OCI-LY3 (cell line): ENCODE data around the gene EDRF1.

ENCODE experiments used
- H2AFZ ChIP-seq: fragments of 200-600, 300-600 bp; shearing (Covaris generic); 2 replicates; pipeline ENCODE4 v1.6.0; 2014; ENCODE audit warnings: antibody characterized with exemption, low read depth, low read length
- H3K27ac ChIP-seq: fragments of 200-600, 300-600 bp; sonication (generic); 2 replicates; pipeline ENCODE4 v1.5.1; 2014; ENCODE audit warnings: mild to moderate bottlenecking, low read length, moderate library complexity, mixed read lengths
- H3K27me3 ChIP-seq: fragments of 200-600, 300-600 bp; sonication (generic); 2 replicates; pipeline ENCODE4 v1.6.1; 2014; ENCODE audit warnings: low read depth, low read length, mixed read lengths
- H3K36me3 ChIP-seq: fragments of 200-600, 300-600 bp; sonication (generic); replicated peaks from 2 replicates; pipeline ENCODE3; 2014; ENCODE audit warnings: low read depth, low read length, mixed read lengths
- H3K4me1 ChIP-seq: fragments of 300-600, 200-600 bp; sonication (generic); 2 replicates; pipeline ENCODE4 v1.6.1; 2014; ENCODE audit warnings: low read length, mixed read lengths
- H3K4me2 ChIP-seq: fragments of 200-600, 300-600 bp; sonication (generic); 2 replicates; pipeline ENCODE4 v1.6.1; 2014; ENCODE audit warnings: low read length, mixed read lengths
- H3K4me3 ChIP-seq: fragments of 300-600, 200-600 bp; sonication (generic); 2 replicates; pipeline ENCODE4 v1.5.1; 2014; ENCODE audit warnings: antibody characterized with exemption, mild to moderate bottlenecking, low read length, moderate library complexity
- H3K79me2 ChIP-seq: fragments of 300-600, 200-600 bp; shearing (Covaris generic); 2 replicates; pipeline ENCODE4 v1.6.1; 2014; ENCODE audit warnings: mild to moderate bottlenecking, low read length, mixed read lengths
- H3K9ac ChIP-seq: fragments of 300-600, 200-600 bp; shearing (Covaris generic); 2 replicates; pipeline ENCODE4 v1.6.0; 2014; ENCODE audit warnings: mild to moderate bottlenecking, low read length, moderate library complexity
- H3K9me3 ChIP-seq: fragments of 200-600, 300-600 bp; shearing (Covaris generic); 2 replicates; pipeline ENCODE4 v1.6.1; 2014; ENCODE audit warnings: low read length, mixed read lengths; ENCODE audit not compliant: insufficient read depth
- H4K20me1 ChIP-seq: fragments of 200-600, 300-600 bp; sonication (generic); 2 replicates; pipeline ENCODE4 v1.6.1; 2016; ENCODE audit warnings: low read length, mixed read lengths; ENCODE audit not compliant: insufficient read depth
- CTCF ChIP-seq: fragments of 200-600, 300-600 bp; sonication (generic); IDR thresholded peaks from 2 replicates; pipeline ENCODE4 v1.5.1; 2014; ENCODE audit warnings: antibody characterized with exemption, low read length, low read depth
- EZH2phosphoT487 ChIP-seq: fragments of 200-600 bp; shearing (Covaris generic); IDR thresholded peaks from 2 replicates; pipeline ENCODE4 v1.6.1; 2018; ENCODE audit warnings: antibody characterized with exemption, mixed run types, low read depth

EDRF1 gene

GRCh38 chr10:125719173-125720001 is at the start of gene EDRF1:
Gene EDRF1 (plus strand): TSS chr10:125719709. CDS start chr10:125719808, 99 bp downstream.
- H3K79me2 ChIP-seq = peaks cover 33% of the 10 kb centered on the region
- H3K4me3 ChIP-seq = peak within 1 kb of the TSS; percentile 93
- H4K20me1 ChIP-seq = no peaks in the 10 kb centered on the region
- peak within 1 kb of the TSS; percentile 92 for H3K9ac ChIP-seq
- peak within 1 kb of the TSS; percentile 69; the same call in 1 of the 2 replicates for H2AFZ ChIP-seq
- no peaks in the 10 kb centered on the region for H3K9me3 ChIP-seq
- peak within 1 kb of the TSS; percentile 77 for H3K4me2 ChIP-seq
- H3K4me1 ChIP-seq = peaks cover 19% of the 10 kb centered on the region
- no peaks in the 10 kb centered on the region for H3K27me3 ChIP-seq
- H3K27ac ChIP-seq = peak within 1 kb of the TSS; percentile 77
- no peak for TF ChIP-seq CTCF
- TF ChIP-seq EZH2phosphoT487 = no peak
- peaks cover 30% of the 10 kb centered on the region for H3K36me3 ChIP-seq

- Histone ChIP-seq H3K27ac (no peak overlapping the region), H3K79me2 (no peaks in the 10 kb centered on the region), H2AFZ (no peak overlapping the region), H3K4me2 (no peak overlapping the region), H3K4me1 (no peaks in the 10 kb centered on the region), H3K9ac (no peak overlapping the region), H3K27me3 (no peaks in the 10 kb centered on the region), H4K20me1 (no peaks in the 10 kb centered on the region), H3K9me3 (no peaks in the 10 kb centered on the region), H3K4me3 (no peak overlapping the region), H3K36me3 (no peaks in the 10 kb centered on the region)
- no peak for TF ChIP-seq EZH2phosphoT487
- TF ChIP-seq CTCF = no peak
Measured at GRCh38 chr10:125672884-125673283, 46.6 kb upstream of the EDRF1 start.

DNA sequence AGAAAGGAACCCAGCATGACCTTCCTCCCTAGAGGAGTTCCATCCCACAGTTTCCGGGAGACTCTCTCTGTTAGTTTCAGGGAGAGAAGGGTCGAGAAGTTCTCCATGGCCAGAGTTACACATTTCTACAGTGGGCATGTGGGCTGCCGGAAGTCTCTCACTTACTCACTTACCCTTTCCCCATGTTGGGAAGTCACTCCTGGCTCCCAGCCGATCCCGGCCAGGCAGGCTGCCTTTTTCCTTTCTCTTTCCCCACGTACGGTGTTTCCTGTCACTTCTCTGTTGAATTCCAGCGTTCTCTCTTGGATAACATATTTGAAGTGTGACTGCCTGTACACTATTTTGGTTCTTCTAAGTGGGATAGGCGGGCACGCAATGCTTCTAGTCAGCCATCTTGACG is 40.1 kb upstream of the EDRF1 start:
- no peak overlapping the region for H3K9ac ChIP-seq
- H3K27me3 ChIP-seq = peaks cover 5% of the 10 kb centered on the region; the same call in 1 of the 2 replicates
- no peaks in the 10 kb centered on the region for H3K4me1 ChIP-seq
- H3K27ac ChIP-seq = no peak overlapping the region
- H3K36me3 ChIP-seq = no peaks in the 10 kb centered on the region
- H3K4me3 ChIP-seq = no peak overlapping the region
- no peak overlapping the region for H3K4me2 ChIP-seq
- no peak overlapping the region for H2AFZ ChIP-seq
- H3K9me3 ChIP-seq = no peaks in the 10 kb centered on the region
- TF ChIP-seq CTCF (no peak), EZH2phosphoT487 (no peak)
- H4K20me1 ChIP-seq = no peaks in the 10 kb centered on the region
- no peaks in the 10 kb centered on the region for H3K79me2 ChIP-seq

DNA sequence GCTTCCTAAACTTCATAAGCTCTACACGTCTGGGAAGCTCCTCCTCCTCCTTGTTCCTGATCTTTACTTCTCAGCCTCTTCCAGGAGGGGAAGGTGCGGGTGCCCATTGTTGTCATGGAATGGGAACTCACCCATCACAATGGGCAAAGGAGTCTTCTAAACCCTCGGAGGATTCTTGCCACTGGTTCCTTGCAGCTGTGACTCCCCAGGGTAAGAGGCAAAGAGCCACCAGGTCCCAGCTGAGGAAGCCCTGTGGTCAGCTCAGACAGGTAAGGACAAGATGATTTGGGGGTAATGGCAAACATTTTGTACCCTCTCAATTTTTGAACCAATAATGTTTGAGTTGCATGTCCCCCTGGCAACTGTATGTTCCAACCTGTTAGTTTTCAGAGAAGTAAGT is 36.4 kb upstream of the EDRF1 start, which contains the start of gene TEX36:
TSS of gene TEX36 (minus strand) at position 101 of the 400 bp plus-strand sequence. CDS start 174 bp downstream, outside the sequence.
- no peak within 1 kb of the TSS for H3K9ac ChIP-seq
- TF ChIP-seq EZH2phosphoT487 = no peak
- no peak for TF ChIP-seq CTCF
- no peak within 1 kb of the TSS for H3K4me3 ChIP-seq
- H3K4me2 ChIP-seq = no peak within 1 kb of the TSS
- H3K4me1 ChIP-seq = no peaks in the 10 kb centered on the region
- no peaks in the 10 kb centered on the region for H3K9me3 ChIP-seq
- H4K20me1 ChIP-seq = no peaks in the 10 kb centered on the region
- H2AFZ ChIP-seq = no peak within 1 kb of the TSS
- no peaks in the 10 kb centered on the region for H3K36me3 ChIP-seq
- no peaks in the 10 kb centered on the region for H3K79me2 ChIP-seq
- no peak within 1 kb of the TSS for H3K27ac ChIP-seq
- peaks cover 5% of the 10 kb centered on the region; the same call in 1 of the 2 replicates for H3K27me3 ChIP-seq
